Fibroblast of skin of scalp (primary cell): ENCODE data around the gene PARD3B.

ENCODE experiments used
- DNase-seq: peaks from one replicate; pipeline ENCODE4 v3.0.0-alpha.2; 2013

PARD3B gene

DNA sequence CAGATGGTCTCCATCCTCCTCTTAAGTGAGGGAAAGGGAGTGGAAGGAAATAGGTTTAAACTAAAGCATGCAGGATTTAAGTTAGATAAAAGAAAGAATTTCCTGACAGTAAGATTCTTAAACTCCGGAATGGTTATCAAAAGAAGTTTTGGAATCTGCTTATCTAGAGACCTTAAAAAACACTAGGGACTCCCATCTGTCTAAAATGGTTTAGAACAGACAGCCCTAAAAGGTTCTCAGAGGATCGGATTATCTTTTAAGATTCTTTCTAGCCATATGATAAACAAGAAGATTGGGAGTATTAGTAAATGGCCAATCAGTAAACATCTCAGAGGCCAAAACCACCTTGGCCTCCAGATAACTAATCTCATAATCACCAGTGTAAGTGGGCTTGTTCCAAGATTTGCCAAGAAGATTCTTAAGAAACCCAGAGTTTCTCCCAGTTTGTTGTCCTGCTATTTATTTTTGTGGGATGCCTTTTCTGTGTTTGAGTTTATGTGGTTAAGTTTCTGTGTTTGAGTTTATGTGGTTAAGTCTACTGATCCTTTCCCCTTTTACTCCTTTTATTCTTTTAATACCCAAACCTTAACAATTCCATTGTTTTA lies 822.2 kb downstream of the PARD3B start:
- DNase-seq: no peak

DNA sequence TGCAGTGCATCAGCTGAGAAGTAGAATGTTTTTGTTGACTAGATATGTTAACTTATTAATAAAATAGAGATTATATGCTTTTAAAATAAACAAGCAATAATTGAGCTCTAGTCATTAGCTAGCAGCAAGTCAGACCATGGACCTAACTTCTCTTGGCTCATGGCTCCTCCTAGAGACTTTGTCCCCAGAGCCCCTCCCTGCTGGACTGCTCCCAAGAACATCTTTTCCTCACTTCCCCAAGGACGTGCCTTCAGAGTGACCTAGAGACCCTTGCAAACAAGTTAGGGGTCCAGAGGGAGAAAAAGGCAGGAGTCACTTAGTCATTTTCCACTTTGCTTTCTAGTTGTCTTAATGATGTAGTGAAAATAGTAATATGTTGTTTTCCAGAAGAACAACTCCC lies 824.5 kb downstream of the PARD3B start:
- DNase-seq: no peak

DNA sequence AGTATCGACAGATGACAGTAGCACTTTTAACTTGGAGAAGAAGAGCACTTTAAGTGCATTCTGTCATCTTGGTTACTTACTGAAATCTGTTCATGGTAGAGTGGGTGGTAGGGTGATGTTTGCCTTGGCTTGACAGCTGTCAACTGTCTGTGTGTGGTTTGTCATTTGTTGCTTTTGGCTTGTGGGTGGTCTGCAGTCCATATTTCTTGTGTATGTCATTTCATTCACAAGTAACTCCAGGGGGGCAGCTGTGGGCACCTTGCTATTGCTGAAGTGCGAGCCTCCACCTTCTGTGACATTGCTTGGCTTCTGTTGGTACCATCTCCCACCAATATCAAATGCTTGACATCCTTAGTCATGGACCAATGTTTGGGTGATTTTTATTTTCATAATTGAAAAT lies 825.5 kb downstream of the PARD3B start:
- no peak for DNase-seq

DNA sequence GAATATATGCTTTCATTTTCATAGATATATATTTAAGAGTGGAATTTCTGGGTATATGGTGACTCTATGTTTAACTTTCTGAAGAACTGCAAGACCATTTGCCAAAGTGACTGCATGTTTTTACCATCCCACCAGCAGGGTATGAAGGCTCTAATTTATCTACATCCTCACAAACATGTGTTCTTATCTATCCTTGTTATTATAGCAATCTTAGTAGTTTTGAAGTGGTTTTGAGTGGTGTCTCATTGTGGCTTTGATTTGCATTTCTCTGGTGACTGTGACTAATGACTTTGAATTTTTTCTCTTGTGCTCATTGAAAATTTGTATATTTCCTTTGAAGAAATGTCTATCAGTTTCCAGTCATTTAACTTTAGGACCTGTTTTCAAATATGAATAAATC lies 826.9 kb downstream of the PARD3B start:
- peak; percentile 76 for DNase-seq

DNA sequence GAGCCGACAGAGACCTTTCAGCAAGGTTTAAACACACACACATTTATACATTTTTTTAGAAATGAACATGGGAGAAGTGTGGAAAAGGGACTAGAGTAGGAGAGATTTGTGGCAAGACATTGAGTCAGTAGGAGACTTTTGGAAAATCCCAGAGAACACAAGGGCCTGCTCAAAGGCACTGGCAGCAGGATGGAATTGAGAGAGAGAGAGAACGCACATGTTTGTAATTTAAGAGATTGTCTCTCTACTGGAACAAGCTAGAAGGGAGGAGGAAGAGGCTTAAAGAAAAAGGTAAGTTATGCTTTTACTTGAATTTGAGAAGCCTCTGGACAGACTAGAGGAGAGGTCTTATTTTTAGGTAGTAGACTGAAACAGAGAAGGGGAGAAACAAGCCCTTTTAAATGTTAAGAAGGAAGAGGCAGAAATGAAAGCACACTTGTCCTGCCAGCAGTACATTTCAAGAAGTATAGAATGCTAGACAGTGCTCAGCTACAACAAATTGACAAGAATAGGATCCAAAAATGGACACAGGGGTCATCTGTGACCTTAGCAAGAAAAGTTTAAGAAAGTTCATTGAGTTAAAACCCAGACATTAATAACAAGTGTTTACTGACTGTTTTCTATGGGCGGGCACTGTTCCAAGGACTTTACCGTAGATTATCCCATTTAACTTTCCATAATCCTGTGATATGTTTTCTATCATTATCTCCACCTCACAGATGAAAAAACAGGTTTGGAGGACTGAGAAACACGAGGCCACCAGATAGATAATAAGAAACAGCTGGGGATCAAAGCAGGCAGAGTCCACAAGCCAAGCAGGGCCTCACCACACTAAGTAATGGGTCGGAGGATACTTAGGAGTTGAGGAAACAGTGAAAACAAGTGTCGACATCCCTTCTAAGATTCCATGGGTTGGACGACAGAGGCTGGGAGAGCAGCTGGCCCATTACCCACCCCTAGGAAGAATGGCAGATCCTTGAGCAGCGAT lies 830.5 kb downstream of the PARD3B start:
- DNase-seq: no peak

DNA sequence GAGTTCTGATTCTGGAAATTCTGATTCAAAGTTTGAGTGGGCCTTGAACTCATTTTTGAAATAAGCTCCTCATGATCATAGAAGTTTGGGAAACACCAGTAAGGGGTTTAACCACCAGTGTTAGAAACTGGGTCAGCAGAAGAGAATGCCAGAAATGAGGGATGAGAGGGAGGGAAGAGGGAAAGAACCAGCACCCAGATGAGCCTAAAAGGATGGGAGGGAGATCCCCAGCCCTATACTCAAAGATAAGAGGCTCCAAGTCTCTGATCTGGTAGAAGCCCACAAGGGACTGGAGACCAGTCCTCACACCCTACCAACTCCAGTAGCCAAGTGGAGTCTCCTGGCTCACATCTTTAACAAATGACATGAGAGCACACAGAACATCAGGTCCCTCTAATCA lies 832.0 kb downstream of the PARD3B start:
- DNase-seq: no peak

DNA sequence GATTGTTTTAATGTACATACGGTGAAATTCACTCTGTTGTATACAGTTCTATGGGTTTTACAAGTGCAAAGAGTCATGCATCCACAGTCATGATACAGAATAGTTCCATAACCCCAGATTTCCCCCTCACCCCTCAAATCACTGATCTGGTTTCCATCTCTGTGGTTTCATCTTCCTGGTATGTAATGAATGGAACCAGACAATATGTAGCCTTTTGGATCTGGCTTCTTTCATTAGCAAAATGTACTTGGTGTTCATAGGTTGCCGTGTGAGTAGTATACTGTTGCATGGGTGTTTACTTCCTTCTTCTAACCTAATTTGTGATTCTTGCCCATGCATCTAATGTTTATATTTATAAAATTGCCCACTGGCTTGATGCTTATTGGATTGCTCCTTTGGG lies 838.3 kb downstream of the PARD3B start:
- DNase-seq: no peak

DNA sequence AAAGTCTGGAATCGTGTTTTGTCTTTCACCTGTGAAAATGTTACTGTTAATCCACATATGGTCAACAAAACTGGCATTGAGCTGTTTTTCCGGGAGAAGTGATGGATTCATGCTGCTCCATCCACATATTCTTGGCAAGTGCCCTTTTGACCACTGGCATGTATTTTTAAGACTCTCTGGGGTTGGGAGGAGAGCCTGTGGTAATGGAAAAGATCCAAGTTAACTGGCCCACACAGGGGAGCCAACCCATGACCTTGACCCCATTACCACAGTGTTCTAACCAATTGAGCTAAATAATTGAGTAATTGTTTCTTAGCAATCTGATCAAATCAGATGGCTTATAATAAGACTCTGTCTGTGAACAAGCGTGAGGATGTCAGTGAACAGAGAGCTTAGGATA lies 840.8 kb downstream of the PARD3B start:
- peak; percentile 54 for DNase-seq

DNA sequence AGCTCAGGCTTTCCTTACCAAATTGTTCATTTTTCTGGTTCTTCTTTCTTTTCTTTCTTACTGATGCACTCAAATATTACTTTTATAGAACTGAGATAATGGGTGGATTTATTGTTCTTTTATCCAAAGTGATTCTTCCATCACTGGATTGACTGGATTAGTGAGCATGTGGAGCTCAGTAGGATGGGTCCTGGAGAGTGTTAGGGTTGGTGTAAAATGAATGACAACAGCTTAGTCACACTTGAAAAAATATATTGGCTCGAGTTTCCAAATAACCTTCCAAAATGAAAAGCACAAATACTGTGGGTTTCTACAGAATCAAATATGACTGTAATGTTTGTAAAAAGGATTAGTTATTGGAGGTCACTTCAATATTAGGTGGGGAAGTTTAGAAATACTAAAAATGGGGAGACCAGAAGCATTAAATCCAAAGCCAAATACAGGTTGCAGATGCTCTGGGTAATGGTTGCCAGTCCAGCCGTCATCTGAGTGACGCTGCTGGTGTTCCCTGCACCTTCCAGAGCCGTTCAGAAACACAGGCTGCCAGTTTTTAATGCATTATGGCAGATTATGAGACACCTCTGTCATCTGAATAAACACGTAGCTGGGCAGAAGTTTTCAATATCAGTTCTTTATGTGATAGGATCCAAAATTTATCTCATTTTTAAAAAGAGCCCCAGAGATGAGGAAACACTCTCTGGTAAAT lies 842.2 kb downstream of the PARD3B start:
- no peak for DNase-seq

DNA sequence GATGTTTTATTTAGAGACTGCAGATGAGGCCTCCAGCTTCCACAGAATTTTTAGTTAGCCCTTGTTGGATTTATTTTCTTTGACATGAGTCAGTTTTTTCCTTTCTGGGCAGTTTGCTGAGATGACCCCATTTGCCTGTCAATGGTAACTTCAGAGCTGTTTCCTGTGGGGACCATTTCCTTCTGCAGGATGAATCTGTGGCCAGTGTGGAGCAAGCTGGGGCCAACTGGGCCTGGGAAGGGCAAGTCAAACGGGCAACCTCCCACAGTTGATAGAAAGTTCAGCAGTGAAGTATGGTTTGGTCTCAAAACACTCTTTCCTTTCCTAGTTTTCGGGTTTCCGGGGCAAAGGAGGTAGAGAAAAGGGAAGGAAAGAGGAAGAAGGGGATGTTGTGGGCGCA lies 845.6 kb downstream of the PARD3B start:
- no peak for DNase-seq

DNA sequence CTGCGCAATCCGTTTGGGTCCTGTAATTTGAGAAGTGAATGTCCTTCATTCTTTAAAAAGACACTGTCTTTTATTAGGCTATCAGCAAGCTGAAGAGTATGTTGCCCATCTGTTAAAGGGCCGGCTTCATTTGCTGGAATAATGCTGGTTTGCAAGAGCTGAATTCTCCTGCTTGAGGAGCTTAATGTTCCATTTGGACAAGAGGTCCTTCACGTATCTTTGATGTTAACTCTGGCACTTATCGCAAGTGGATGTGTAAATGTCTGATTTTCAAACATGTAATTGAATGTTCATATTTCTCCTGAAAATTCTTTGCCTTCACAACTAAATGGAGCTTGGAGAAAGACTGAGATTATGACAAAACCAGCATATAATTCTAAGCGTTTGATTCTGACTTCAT lies 856.2 kb downstream of the PARD3B start:
- DNase-seq: no peak

DNA sequence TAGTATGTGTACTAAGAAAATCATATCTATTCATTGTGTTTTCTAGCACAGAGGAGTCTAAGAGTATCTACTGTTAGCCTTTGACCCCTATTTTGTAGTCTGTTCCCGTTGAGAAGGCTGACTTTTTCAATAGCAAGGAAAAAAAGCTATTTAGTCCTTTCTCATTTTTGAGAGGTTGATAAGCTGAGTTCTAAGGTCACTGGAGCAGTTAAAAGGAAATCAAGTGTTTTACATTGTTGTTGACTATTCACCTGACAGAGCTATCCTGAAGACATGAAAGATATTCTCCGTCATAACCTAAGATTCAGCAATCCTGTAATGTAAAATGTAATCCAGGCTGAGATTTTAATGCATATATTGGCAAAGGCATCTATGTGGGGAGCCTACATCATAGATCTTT lies 856.7 kb downstream of the PARD3B start:
- no peak for DNase-seq

DNA sequence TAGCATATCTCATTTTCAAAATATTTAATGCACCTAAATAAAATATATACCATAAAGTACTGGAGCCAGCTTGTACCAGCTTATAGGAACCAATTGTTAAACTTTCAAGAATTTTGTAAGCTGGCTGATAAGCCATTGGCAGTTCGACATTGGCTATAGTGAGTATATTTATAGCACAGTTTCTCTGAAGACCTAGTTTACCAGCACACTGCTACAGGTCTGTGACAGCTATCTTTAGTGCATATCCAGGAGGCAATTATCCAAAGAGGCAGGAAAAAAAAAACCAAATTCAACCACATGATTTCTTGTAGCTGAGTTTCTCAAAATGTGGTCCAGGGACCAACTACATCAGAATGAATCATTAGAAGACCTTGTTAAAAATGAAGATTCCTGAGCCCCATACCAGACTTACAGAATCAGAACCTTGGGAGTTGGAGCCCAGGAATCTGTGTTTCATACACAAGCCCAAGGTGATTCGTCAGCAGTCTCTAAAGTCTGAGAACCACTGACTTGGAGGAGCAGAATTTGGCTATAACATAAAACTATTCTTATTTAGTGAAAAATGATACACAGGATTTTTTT lies 858.1 kb downstream of the PARD3B start:
- DNase-seq: peak; percentile 90

DNA sequence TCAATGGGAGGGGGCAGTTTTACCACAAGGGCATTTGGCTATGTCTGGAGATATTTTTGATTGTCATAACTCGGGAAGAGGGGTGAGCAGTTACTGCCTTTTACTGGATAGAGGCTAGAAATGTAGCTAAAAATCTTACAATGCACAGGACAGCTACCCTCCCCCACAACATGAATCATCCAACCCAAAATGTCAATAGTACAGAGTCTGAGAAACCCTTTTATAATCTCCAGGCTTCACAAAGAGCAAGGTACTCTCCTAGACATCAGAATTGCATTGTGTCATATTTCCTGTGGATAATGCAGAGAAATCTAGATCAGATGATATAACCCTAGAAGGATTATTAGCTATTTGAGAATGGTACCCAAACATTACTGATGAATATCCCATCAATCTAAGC lies 859.9 kb downstream of the PARD3B start:
- DNase-seq: peak; percentile 74

DNA sequence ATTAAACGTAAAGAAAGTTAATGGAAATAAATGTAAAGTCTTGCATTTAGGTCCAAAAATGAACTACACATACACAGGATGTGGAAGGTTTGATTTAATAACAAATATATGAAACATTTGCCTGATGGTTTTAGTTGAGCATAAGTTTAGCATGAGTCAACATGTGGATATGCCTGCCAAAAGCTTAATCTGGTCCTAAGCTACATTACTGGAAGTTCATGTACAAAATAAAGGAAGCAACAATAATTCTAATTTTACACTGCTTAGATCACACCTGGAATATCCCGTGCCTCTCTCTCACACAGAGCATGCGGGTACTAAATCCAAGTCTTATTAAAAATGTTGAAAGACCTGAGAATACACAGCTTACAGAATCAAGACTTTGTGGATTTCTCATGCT lies 860.5 kb downstream of the PARD3B start:
- DNase-seq: peak; percentile 90

DNA sequence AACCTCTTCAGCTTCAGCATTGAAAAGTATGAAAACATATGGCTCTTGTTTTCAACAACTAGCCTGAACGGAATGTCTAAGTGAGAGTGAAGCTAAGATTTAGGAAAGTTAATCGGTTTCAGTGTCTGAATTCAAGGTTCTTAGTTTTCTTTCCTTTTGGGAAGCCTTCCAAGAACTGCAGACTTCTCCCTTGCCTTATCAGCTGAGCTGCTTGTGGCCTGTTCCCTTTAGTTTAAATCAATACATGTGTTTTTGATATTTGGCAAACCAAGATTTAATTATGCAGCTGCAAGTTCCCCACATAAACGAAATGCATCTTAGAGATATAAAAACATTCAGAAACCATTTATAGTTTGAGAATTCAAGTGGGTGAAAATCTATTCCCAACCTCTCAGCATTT lies 862.7 kb downstream of the PARD3B start:
- peak; percentile 87 for DNase-seq

DNA sequence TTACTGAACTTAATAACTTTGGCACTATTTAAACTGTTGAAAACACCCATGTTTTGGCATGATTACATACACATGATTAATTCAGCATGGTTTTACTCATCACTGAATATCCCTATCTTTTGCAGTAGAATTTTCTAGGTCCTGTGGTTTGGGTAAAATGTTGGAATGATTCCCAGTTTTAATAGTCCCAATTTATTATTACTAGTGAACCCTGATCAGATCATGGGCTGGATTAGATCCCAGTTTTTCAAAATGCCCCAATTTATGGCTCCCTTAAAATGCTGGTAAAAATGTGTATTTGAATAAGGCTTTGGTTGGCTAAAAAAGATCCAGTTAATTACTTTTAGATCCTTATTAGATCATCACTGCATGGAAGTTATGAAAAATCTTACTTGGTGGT lies 863.4 kb downstream of the PARD3B start:
- peak; percentile 64 for DNase-seq

DNA sequence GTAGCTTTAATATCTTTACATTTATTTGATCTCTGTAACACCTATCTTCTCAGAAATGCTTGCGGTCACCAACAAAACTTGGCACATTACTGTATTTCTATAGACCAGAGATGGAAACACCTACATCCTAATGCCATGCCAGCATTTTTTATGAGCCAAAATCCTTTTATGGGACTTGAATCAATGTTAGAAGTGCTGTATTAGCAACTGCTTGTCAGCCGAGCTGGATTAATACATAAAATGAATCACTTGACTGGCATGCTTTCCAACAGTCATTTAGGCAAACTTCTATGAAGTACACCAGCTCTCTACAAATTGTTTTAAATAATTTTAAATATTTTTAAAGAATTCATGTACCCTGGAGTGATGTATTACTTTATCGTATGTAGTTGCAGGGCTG lies 864.1 kb downstream of the PARD3B start:
- peak; percentile 62 for DNase-seq

DNA sequence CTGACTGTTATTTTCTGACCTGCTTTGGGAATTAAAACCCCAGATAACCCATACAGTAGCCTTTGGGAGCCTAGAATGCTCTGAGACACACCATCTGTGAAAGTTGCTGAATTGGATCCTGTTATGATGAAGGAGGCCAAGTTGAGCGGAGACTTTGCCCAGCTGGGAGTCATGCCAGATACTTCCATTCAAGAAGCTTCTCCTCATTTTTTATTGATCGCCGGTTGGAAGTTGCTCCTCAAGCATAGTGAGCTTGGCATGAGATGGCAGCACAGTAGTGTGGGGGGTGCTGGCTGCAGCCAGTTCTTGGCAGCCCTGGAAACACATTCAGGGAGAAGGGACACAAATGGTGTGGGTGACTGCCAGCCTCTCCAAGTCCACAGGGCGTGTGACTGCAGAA lies 866.3 kb downstream of the PARD3B start:
- DNase-seq: no peak

DNA sequence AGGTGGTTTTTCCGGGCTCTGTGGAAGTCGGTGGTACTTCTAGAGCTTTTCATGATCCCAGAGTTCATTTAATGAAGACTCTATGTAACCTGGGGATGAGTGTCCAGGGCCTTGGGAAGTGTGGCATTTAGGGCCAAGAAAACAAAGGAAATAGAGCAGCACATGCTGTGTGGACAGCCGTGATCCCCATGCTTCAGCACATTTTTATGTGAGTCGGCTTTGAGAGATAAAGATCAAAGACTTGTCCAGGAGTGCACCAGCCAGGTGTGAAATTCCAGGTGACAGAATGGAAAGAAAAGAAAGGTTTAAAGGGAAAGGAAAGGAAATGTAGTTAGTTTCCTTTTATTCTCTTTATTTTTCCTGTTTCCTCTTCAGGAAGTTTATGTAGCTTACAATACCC lies 879.1 kb downstream of the PARD3B start:
- DNase-seq: no peak

DNA sequence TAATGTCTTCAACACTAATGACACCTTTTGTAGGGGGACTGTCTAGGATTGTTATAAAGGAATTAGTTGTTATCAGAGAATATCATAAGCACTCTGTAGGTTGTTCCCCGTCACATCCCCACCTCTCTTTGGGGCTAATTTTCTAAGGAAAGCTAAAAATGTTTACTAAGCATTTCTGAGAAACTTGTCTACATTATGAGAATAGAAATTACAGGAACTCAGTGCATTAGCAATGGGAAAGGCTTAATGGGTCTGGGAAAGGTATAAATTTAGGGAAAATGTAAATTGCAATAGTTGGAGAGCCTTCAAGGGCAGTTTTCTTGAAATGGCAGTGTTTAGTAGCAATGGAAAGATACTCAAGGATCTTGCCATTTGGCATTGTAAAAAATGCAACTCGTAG lies 879.8 kb downstream of the PARD3B start:
- no peak for DNase-seq

DNA sequence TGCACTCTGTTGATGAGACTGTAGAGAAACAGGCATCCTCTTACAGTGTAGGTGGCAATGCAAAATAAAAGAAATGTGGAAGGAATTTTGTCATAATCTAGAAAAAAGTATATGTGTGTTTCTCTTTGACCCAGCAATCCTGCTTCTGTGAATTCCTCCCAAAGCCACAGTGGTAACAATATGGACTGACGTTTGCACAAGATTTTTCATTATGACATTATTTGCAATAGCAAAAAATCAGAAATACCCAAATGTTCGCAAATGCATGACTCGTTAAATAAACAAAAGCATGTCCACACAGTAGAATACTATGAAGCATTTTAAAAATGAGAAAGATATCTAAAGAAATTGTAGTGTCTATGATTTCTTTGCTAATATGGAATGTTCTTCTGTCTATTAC lies 881.8 kb downstream of the PARD3B start:
- DNase-seq: peak; percentile 90

DNA sequence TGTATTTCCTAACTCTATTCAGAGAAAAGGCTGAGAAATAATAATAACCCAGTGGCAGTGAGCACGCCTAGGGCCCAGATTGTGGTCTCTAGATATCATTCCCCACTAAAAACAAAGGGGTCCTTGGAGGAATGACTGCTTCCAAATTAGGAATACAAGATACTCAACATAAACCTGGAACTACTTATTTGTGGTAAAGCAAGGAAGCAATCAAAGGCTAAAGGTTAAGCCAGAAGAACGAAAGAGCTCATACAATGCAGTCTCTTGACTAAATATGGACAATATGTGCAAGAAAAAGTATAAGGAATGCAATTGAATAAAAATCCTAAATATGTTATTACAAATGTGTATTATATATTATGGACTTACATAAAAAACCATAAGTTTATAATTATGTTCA lies 883.5 kb downstream of the PARD3B start:
- DNase-seq: peak; percentile 72
